GM08714 (cell line): Measurements from ENCODE around the gene IREB2.

Source experiments
- H3K4me3 ChIP-seq: fragments of 200-500 bp; sonication (Bioruptor generic); 2 replicates; pipeline ENCODE4 v1.5.1; 2014; ENCODE audit warnings: mild to moderate bottlenecking, low read length, inconsistent platforms
- ZNF274 ChIP-seq: IDR thresholded peaks from 2 replicates; pipeline ENCODE4 v1.6.1; 2012; ENCODE audit warnings: mild to moderate bottlenecking, low read depth, low read length

Gene IREB2

GRCh38 chr15:78417754-78418630 lies 20.0 kb upstream of the IREB2 start:
- H3K4me3 ChIP-seq = no peak overlapping the region
- TF ChIP-seq ZNF274 = no peak

DNA sequence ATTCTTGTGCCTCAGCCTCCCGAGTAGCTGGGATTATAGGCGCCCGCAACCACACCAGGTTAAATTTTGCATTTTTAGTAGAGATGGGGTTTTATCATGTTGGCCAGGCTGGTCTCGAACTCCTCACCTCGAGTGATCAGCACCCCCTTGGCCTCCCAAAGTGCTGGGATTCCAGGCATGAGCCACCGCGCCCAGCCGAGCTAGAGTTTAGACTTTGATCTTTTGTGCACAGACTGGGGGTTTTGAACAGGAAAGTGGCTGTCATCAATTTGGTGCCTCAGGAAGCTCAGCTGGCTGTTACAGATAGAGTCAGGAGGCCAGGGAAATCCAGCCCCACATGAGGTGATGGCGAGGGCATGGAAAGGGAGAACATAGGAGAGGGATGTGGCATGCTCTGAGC lies 19.3 kb upstream of the IREB2 start:
- no peak for TF ChIP-seq ZNF274
- H3K4me3 ChIP-seq = no peak overlapping the region

GRCh38 chr15:78419367-78419766 lies 18.6 kb upstream of the IREB2 start:
- H3K4me3 ChIP-seq = no peak overlapping the region
- TF ChIP-seq ZNF274 = no peak

GRCh38 chr15:78420220-78420619 lies 17.8 kb upstream of the IREB2 start:
- TF ChIP-seq ZNF274 = no peak

GRCh38 chr15:78420766-78421165 lies 17.2 kb upstream of the IREB2 start:
- no peak overlapping the region for H3K4me3 ChIP-seq
- no peak for TF ChIP-seq ZNF274

More at GRCh38 chr15:78420220-78420619, 17.8 kb upstream of the IREB2 start:
- H3K4me3 ChIP-seq = no peak overlapping the region

DNA sequence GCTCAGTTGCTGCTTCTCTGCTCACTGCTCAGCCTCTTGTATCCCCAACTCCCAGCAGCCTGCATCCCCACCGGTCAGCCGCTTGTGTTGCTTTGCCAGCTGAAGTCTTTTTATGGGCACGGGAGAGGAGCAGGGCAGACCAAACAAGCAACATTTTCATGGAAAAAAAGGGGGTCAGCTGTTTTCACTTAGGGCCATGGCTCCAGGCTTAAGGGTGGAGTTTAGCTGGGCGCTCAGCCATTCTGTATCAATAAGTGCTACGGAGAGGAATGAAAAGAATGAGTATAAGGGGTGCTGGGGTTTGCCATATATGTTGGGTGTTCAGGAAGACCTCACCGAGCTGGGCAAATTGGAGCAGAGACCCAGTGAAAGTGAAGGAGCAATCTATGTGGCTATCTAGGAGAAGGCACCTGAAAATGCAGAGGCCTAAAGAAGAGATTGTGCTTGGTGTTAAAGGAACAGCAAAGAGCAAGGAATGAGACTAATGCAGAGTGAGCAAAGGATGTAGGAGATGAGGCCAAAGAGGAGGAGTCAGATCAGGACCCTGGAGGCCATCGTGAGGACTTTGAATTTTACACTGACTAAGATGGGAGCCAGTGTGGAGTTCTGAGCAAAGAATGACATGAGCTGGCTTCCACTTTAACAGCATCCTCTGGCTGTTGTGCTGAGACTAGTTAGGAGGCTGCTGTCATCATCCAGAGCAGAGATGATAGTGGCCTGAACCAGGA lies 16.6 kb upstream of the IREB2 start:
- H3K4me3 ChIP-seq = no peak overlapping the region
- no peak for TF ChIP-seq ZNF274

GRCh38 chr15:78422571-78423340 lies 15.3 kb upstream of the IREB2 start:
- no peak overlapping the region for H3K4me3 ChIP-seq
- no peak for TF ChIP-seq ZNF274

DNA sequence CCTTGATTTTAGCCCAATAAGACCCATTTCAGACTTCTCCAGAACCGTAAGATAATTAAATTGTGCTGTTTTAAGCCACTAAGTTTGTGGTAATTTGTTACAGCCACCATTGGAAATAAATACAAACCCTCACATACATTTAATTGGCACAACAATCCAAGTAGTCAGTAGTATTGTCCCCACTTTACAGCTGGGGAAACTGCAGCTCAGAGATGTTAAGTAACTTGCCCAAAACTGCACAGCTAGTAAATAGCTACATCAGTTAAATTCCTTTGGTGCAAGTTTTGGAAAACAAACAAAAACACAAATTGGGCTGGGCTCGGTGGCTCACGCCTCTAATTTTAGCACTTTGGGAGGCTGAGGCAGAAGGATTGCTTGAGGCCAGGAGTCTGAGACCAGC lies 13.3 kb upstream of the IREB2 start:
- TF ChIP-seq ZNF274 = no peak
- no peak overlapping the region for H3K4me3 ChIP-seq

GRCh38 chr15:78425643-78426042 lies 12.4 kb upstream of the IREB2 start:
- no peak for TF ChIP-seq ZNF274
- H3K4me3 ChIP-seq = no peak overlapping the region

GRCh38 chr15:78426300-78426699 lies 11.7 kb upstream of the IREB2 start:
- TF ChIP-seq ZNF274 = no peak
- no peak overlapping the region for H3K4me3 ChIP-seq

- H3K4me3 ChIP-seq = no peak overlapping the region
- no peak for TF ChIP-seq ZNF274
Measured at GRCh38 chr15:78427953-78428352, 10.1 kb upstream of the IREB2 start.

DNA sequence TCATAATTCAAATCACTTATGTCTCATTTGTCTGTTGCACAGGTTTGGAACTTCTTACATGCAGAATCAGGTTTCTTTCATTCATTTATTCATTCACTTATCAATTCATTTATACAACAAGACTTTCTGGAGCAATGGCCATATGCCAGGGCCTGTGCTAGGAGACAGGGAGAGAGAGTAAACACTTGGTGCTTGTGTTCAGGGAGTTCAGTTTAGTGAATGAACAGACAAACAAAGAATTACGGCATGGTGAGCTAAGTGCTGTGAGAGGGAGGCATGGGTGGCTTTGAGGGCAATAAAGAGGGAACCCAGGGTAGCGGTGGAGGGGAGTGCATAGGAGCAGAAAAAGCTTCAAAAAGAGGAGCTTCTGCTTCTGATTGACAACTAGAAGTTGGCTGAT lies 8.5 kb upstream of the IREB2 start:
- no peak for TF ChIP-seq ZNF274
- no peak overlapping the region for H3K4me3 ChIP-seq

DNA sequence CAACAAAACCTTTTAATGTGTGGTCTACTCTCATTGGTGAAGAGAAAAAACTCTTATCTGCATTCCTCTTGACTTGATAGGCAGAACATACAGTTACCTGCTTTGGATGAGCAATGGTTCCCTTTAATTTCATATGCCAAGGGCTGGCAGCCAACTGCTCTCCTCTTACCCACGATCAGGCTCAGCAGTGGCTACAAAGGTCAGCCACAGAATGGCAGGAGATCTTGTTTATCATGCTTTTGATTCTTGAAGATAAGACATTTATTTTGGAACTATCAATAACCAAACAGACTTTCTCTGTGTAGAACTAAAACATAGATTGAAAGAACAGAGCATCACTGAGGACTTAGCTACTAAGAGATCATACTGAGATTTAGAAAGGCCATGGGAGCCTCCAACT lies 6.1 kb upstream of the IREB2 start:
- TF ChIP-seq ZNF274 = no peak

DNA sequence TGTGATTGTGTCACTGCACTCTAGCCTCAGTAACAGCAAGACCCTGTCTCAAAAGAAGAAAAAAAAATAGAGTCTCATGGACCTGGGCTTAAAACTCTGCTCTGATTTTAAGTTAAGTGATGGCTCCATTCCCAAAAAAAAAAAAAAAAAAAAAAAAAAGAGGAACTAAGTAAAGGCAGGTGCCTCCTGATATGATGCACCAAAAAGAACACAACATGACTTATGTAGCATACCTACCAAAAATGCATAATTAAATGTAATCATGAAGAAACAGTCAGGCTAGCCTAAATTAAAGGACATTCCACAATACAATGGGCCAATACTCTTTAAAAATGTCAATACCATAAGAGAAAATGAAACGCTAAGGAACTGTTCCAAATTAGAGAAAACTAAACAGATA lies 5.4 kb upstream of the IREB2 start:
- TF ChIP-seq ZNF274 = no peak
- no peak overlapping the region for H3K4me3 ChIP-seq

More for the DNA sequence above, 6.1 kb upstream of the IREB2 start:
- no peak overlapping the region for H3K4me3 ChIP-seq
